GM19239 (cell line): ENCODE measurements around the gene ENOX2.

Experiments used
- DNase-seq: peaks from one replicate; pipeline ENCODE4 v3.0.0; 2011; ENCODE audit warnings: low spot score; ENCODE audit not compliant: insufficient read length
- FAIRE-seq: peaks from 2 replicates; lab custom pipeline; 2011; peaks lifted over from hg19 to GRCh38; lab: Jason Lieb, UNC

ENOX2 gene

DNA sequence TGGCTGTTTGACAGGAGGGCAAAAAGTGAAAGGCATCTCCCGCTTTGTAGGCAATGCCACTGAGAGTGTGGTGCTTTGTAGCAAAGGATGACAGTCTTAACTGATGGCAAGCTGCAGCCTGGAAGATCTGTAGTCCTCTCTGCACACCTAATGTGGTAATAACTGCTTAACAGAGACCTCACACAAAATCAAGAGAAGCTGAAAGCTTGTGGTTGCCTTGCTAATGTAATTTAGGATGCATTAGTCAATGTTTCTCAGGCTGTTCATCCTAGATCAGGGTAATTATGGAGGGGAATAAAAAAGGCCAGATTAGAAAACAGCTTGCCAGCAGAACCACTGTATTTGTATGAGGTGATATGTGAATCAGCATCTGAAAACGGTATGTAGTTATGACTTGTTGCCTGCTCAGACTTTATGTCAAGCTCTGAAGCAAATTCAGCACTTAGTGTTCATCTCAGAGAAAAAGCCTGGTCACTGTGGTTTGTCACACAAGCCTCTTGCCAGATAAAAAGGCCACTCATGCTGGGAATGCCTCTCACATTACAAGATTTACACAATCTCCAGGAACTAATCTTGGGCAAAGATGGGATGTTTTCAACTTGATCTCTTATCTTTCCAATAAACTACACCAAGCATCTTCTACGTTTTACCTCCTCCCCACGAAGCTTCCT is 130.8 kb downstream of the ENOX2 start:
- DNase-seq (no peak), FAIRE-seq (no peak)

DNA sequence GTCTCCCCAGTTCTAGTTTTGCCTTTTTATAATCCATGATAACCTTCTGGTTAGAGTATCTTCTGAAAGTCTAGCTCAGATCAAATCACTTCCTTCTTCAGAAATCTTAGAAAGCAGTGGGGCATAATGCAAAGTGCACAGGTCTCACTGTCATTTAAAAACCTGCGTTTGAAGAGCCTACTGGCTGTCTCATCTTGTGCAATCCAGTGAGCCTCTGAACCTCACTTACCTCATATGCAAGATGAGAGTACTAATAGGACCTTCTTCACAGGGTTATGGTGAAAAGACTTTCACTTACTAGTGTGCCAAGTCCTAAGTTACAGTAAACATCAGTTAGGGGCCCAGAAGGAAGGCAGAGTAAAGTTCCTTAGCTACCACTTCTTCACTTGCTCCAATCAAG is 131.4 kb downstream of the ENOX2 start:
- DNase-seq (no peak), FAIRE-seq (no peak)

DNA sequence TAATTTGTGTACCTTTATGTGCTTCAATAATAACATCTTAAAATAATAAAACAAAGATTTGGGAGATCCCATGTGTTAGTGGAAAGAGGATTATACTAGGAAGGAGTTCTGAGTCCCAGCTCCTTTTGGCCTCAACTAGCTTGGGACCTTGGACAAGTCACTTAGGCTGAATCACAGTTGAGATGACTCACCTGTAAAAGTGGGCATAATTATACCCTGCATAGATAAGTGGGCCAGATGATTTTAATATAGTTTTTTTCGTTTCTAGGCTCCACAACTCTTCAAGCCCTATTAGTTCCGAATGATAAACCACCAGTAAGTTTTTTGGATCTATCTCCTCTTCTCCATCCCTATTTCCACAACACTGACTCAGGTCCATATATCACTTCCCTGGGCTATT is 131.8 kb downstream of the ENOX2 start:
- DNase-seq (no peak), FAIRE-seq (no peak)

- FAIRE-seq (no peak), DNase-seq (no peak)
Measured at GRCh38 chrX:130770615-130771014, 132.4 kb downstream of the ENOX2 start.

DNA sequence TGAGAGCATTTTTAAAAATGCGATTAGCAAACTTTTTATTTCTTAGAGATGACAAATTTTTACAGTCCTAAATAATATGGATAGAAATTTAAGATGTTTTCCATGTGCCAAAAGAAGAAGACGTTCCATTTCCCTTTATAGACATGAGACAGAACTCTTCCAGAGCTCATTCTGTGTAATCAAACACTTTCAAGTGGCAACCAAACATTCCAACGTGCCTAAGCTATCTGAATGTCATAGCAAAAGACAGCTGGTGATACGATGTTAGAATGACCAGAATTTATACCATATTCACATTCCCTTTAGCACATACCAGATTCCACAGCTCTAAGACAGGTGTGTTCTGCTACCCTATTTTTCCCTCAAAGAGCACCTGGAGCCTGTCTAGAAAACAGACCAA is 133.2 kb downstream of the ENOX2 start:
- no peak for FAIRE-seq
- DNase-seq = no peak

DNA sequence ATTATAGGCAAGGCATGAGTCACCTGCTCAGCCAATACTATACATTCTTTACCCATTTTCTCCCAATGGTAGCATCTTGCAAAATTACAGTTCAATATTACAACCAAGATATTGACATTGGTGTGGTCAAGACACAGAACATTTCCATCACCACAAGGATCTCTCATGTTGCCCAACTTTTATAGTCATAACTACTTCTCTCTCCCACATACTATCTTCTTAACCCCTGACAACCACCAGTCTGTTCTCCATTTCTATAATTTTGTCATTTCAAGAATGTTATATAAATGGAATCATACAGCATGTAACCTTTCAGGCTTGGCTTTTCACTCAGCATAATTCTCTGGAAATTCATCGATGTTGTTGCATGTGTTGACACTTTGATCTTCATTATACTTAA is 144.9 kb downstream of the ENOX2 start:
- no peak for FAIRE-seq
- no peak for DNase-seq

- FAIRE-seq = no peak
- DNase-seq = no peak
Measured at GRCh38 chrX:130756233-130756632, 146.8 kb downstream of the ENOX2 start.

DNA sequence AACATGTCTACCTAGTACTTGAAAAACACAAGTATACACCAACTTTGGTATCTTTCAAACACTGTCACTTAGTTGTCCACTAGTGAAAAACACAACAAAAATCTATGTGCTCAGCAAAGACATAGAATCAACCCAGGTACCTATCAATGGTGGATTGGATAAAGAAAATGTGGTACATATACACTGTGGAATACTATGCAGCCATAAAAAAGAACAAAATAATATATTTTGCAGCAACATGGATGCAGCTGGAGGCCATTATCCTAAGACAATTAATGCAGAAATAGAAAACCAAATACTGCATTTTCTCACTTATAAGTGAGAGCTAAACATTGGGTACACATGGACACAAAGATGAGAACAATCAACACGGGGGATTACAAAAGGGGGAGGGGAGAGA is 148.7 kb downstream of the ENOX2 start:
- DNase-seq = no peak
- peak; percentile 47 for FAIRE-seq

DNA sequence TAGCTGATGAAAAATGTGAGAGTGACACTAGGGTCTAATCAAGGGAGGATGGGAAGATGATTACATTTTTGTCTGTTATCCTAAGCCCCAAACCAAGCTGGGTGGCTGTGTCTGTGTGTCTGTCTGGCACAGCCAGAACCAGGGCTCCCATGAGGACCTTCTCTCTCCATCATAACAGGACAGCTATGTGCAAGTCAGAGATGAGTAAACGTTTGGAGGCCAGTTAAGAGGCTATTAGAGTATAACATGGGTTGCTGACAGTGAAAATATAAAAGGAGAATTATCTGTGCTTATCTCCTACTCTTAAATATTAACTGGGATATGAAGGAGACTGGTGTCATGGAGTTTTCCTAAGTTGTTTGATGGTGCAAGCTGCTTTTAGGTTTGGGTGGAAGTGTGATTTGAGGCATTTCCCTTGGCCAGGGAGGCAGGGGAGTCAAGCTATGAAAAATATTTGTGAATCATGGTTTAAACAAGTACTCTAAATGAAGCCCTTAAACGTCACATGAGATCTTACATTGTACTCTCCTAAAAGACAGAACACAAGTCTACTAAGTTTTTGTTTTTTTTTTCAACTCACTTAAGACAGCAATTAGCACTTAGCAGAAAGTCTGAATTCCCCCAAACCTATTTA is 156.2 kb downstream of the ENOX2 start:
- no peak for DNase-seq
- FAIRE-seq = no peak

DNA sequence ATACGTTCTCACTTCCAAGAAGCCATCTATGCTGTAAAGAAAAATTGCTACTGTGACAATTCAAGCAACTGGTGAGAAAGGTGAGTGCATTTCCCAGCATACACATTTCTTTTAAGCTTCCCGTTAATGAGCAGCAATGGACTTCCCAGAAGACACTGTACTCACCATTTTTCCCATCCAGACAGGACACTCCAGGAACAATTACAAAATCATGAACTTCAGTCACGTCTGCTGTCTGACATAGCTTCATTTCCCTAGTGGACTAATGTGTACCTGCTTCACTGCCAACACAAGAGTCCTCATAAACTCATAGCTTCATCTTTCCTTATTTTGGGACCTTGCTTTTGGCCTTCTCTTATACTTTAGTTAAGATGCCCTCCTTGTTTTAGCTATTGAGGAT is 156.9 kb downstream of the ENOX2 start:
- FAIRE-seq = no peak
- no peak for DNase-seq

DNA sequence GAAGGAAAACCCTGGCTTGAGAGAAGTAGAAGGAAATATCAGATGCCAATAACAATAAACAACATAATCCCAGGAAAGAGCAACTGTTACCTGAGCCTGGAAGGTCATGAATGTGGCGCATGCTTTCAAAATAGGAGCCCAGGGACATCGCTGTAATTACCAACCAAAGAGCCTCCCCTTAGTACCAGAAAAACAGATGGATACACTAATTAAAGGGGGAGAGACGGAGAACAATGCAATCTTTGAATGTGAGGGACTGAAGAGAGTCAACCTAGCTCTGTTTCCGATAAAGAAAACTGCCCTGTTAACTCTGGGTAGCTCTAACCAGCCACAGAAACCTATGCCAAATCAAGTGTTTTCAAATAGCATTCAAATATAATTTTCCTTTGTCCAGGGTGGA is 161.4 kb downstream of the ENOX2 start:
- DNase-seq (no peak), FAIRE-seq (no peak)

DNA sequence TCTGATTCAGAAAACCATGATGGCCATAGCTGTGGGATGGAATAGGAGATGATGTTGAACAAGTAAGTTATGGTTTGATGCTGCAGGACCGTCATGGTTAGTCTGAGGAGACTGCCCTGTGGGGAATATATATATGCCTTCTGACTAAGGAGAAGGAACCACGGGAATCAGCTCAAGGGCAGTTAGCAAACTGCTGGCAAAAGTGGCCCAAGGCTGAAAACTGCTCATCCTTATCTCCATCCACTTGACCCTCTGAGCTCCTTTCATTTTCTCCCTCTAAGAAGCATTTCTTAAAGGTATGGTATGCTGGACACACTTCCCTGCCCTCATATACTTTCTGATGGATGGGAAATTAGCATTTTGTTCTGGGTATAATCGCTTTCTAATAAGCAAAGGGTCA is 161.9 kb downstream of the ENOX2 start:
- DNase-seq = no peak
- no peak for FAIRE-seq

DNA sequence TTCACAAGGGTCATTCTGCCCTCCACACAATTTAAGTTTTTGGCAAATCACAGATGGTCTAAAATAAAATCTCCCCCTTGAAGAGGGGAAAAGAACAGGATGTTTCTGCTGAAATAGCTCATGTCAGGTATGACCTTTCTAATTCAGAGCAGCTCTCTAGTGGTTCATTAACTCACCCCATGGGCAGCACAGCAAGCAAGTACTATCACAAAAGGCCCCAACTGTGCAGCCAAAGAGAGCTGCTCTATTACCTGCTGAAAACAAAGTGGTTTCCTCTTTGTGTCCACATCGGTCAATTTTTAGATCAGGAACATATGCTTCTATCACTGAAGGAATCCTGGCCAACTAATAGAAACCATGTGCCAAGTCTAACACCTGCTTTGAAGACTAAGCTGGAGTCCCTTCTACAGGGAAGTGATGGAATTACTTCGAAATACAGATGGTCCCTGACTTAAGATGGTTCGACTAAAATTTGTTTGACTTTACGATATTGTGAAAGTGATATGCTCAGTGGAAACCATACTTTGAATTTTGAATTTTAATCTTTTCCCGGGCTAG is 164.3 kb downstream of the ENOX2 start:
- no peak for FAIRE-seq

GRCh38 chrX:130734713-130735112 is 168.3 kb downstream of the ENOX2 start:
- FAIRE-seq = no peak
- no peak for DNase-seq

More for the DNA sequence above, 164.3 kb downstream of the ENOX2 start:
- no peak for DNase-seq

DNA sequence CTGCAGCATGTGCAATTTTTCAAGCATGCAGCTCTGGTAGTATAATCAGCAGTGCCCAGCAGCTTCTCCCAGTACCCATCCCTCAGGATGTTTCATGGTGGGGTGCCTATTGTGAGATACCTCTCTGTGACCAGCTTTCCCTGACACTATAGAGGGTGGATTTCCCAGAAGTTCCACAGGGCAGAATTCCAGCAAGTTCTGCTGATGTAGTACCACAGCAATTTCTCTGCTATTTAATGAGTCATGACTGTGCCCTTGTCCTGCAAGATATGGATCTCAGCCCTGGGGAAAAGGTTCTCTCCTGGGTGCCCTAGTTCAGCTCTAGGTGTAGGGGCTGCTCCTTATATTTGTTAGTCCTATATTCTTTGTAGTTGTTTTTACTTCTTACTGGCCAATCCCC is 174.8 kb downstream of the ENOX2 start:
- no peak for DNase-seq
- FAIRE-seq = no peak

DNA sequence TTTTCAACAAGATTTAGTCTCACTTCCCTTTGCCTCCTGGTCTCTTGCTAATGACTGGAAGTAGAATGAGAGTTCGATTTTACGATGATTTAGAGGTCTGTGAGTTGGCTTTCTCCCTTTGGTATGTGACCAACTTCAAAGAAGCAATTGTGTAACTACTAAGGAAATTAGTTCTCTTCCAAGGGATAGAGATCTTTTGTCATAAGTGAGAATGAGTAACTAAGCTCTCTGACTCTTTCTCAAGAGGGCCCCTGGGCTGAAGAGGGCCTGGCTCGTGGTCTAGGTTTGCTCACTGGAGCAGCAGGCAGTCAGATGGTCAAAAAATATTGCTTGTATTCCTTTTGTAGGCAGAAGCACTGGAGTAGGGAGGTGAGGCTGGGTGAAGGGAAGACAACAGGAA is 176.3 kb downstream of the ENOX2 start:
- DNase-seq = no peak
- FAIRE-seq = no peak

- DNase-seq = no peak
- no peak for FAIRE-seq
Measured at GRCh38 chrX:130725519-130725918, 177.5 kb downstream of the ENOX2 start.

DNA sequence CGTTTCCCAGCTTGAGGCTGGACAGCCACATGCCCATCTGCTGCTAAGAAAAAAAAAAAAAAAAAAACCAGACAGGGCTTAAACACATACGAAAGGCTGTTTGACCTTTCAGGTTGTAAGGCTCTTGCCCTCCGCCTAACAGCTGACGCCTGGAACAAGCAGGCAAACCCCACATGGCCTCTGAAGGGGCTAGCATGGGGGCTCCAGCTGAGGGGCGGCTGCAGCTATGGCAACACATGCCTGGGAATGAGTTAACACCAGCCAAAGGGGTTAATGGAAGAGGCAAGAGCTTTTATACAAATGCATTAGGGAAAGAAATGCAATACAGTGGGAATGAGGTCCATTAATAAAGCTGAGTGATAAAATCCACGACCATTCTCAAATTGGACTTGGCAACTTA is 183.6 kb downstream of the ENOX2 start:
- no peak for DNase-seq
- no peak for FAIRE-seq

DNA sequence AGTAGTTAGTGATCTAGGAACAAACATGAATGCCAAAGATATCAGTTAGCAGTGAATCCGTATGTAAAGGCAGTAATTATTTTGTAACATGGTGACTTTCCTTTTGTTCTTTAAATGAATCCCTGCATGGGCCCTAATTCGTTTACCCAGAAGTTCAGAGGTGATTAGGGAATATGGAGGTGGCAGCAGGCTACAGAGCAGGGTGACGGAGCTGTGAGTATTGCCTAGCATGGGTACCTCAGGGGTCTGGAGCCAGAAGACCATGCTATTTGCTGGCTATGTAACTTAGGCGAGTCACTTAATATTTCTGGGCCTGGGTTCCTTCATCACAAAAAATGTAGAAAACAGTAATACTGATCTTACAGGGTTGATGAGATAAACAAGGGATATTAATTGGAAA is 184.9 kb downstream of the ENOX2 start:
- FAIRE-seq (no peak), DNase-seq (no peak)

- no peak for DNase-seq
- FAIRE-seq = no peak
Measured at GRCh38 chrX:130716781-130717413, 186.1 kb downstream of the ENOX2 start.

DNA sequence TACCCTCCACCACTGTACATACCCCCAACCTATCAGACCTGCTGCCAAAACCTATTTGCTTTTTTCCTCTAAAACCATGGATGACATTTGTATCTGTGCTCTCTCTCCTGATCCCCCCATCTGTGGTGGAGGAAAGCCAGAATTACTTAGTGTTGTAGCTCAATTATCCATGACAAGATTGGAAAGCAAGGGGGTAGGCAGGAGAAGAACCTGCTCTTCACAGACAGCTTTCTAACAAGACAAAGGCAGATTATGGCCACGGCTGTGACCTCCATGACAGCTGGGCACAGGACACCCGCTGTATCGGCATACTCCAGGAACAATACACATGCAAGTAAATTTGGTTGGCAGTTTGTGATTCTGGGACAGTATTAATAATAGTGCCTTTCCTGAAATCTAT is 186.7 kb downstream of the ENOX2 start:
- DNase-seq (no peak), FAIRE-seq (no peak)
